ENCODE results near the gene SLC35E1.
A peak's percentile ranks its signal among the peaks of the same experiment; 100 is the strongest.

The SLC35E1 gene

DNA sequence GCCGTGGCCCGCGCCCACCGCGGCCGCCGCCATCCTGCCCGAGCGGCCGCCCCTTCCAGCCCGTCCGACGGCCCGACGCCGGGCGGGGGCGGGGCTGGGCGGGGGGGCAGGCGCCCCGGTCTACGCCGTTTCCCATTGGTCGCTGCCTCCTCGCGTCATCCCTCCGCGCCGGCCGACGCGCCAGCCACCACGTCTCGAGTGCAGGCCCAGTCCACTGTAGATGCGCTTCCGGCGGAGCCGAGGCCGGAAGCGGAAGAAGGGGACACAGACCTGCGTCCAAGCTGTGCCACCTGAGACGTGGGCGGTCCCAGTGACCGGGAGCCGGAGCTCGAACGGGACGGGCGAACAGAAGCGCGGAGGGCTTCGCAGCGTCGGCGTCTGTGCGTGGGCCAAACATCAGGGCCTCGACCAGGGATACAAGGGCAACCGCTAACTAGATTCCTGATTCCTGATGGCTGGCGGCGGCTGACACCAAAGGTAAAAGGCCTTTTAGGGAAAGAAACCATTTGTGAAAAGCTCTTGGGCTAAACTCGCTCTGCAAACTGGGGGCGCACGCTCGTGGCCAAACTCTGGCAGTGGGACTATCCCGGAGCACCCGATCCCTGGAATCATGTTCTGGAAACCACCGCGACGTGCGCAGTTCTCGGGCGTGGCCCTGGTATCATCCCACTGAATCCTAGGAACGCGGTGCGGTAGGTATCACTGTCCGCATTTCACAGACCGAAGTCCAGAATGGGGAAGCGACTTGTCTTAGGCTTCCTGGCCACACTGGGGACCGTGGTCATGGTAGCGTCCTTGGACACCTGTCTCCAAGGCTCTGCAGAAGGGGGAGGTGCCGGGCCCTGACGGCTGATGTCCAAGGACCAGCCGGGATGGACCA, at the start of gene SLC35E1:
SLC35E1 (minus strand) TSS at position 84 of the 880 bp plus-strand sequence; CDS start at position 33, 51 bp downstream.
- Histone ChIP-seq H3K9ac (ENCODE audit: low read depth, low read length) (peak within 1 kb of the TSS; percentile 91), H3K4me1 (ENCODE audit: control insufficient read depth, insufficient read depth, low read length) (peaks cover 8% of the 10 kb centered on the region), H3K4me3 (ENCODE audit: low read depth, low read length) (peak within 1 kb of the TSS; percentile 93), H3K27me3 (ENCODE audit: control insufficient read depth, insufficient read depth, low read length) (no peaks in the 10 kb centered on the region), H3K36me3 (ENCODE audit: control insufficient read depth, insufficient read depth, low read length) (peaks cover 35% of the 10 kb centered on the region), H3K9me3 (ENCODE audit: control insufficient read depth, insufficient read depth, low read length) (no peaks in the 10 kb centered on the region)

DNA sequence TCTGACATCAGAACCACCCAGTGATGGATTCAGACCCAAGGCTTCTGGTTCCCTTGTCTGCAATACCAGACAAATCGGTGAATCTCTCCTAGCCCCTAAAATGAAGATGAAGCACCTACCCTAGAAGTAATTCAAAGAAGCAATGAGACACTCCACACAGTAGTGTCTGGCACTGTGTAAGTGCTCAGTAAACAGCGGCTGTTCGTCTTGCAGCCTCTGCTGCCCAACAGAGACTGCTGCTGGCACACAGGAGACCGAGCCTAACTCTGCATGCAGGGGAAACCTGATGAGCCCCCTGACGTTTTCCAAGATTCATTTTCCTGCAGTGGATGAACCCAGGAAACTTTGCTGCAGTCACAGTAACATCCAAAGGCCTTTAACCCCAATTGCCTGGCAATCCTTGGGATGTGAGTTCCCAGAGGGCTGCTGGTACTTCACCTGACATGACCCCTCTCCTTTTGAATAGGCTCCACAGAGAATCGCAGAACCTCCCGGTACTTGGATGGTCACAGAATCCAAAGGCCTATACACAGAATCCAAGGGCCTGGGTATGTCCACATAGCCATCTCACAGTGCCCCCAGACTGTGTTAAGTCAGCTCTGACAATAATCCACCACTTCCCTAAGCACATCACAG, 49.1 kb upstream of the SLC35E1 start:
- Histone ChIP-seq H3K4me3 (ENCODE audit: low read depth, low read length) (no peak overlapping the region), H3K9me3 (ENCODE audit: control insufficient read depth, insufficient read depth, low read length) (no peaks in the 10 kb centered on the region), H3K27me3 (ENCODE audit: control insufficient read depth, insufficient read depth, low read length) (no peaks in the 10 kb centered on the region), H3K36me3 (ENCODE audit: control insufficient read depth, insufficient read depth, low read length) (no peaks in the 10 kb centered on the region), H3K4me1 (ENCODE audit: control insufficient read depth, insufficient read depth, low read length) (peaks cover 18% of the 10 kb centered on the region), H3K9ac (ENCODE audit: low read depth, low read length) (no peak overlapping the region)

DNA sequence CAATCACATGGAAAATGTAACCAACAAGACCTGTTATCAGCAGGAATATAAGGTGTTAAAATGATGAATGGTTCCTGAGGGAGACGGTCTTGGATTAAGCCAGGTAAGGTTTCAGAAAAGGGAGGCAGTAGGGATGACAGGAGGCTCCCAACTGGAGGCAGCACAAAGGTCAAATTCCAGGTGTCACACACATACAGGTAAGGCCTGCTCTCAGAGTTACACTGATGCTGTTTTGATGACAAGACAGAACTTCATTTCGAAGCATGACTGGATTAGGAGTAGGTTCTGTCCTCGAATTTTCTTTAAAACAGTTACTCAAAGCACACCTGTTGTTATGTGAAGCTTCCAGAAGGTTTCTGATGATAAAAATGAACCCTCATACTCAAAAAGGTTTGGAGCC, 48.4 kb upstream of the SLC35E1 start:
- no peak overlapping the region for H3K4me3 ChIP-seq (ENCODE audit: low read depth, low read length)
- no peaks in the 10 kb centered on the region for H3K9me3 ChIP-seq (ENCODE audit: control insufficient read depth, insufficient read depth, low read length)
- no peaks in the 10 kb centered on the region for H3K36me3 ChIP-seq (ENCODE audit: control insufficient read depth, insufficient read depth, low read length)
- peaks cover 12% of the 10 kb centered on the region for H3K4me1 ChIP-seq (ENCODE audit: control insufficient read depth, insufficient read depth, low read length)
- no peaks in the 10 kb centered on the region for H3K27me3 ChIP-seq (ENCODE audit: control insufficient read depth, insufficient read depth, low read length)
- H3K9ac ChIP-seq (ENCODE audit: low read depth, low read length): no peak overlapping the region

DNA sequence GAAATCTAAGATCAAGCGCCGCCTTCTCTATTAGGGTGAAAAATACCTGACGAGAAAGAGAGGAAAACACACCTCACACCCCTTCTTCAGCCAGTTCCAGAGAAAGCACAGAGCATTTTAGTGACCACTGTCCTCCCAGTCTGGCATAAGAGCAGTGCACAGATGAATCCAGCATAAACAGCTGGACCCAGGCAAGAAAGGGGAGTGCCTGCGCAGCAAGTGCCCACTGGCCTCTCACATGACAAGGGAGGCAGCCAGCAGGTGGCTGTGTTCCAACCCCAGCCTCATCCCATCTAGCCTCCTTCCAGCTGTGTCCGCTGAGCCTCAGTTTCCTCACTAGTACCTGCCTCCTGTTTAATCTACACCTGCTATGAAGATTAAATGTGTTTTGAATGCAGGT, 47.8 kb upstream of the SLC35E1 start:
- peaks cover 8% of the 10 kb centered on the region for H3K4me1 ChIP-seq (ENCODE audit: control insufficient read depth, insufficient read depth, low read length)
- H3K9ac ChIP-seq (ENCODE audit: low read depth, low read length): no peak overlapping the region
- H3K36me3 ChIP-seq (ENCODE audit: control insufficient read depth, insufficient read depth, low read length): no peaks in the 10 kb centered on the region
- no peaks in the 10 kb centered on the region for H3K27me3 ChIP-seq (ENCODE audit: control insufficient read depth, insufficient read depth, low read length)
- H3K9me3 ChIP-seq (ENCODE audit: control insufficient read depth, insufficient read depth, low read length): no peaks in the 10 kb centered on the region
- no peak overlapping the region for H3K4me3 ChIP-seq (ENCODE audit: low read depth, low read length)

DNA sequence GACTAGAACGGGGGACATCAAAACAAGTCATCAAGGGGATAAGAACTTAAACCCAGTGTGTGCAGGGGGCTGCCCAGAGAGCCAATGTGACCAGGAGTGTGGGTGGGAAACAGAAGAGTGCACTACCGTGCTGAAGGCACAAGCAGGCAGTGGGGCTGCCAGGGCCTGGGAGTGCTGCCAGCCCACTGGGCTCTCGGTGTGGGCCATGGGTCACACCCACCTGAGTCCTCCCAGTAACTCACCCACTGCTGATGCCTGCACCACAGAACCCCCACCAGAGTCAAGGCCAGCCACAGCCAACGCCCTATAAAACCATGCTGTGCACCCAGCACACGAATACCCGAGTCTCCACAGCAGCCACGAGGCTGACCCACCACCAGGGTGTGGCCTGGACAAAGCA, 47.2 kb upstream of the SLC35E1 start:
- no peaks in the 10 kb centered on the region for H3K27me3 ChIP-seq (ENCODE audit: control insufficient read depth, insufficient read depth, low read length)
- no peaks in the 10 kb centered on the region for H3K9me3 ChIP-seq (ENCODE audit: control insufficient read depth, insufficient read depth, low read length)
- H3K4me3 ChIP-seq (ENCODE audit: low read depth, low read length): no peak overlapping the region
- H3K9ac ChIP-seq (ENCODE audit: low read depth, low read length): no peak overlapping the region
- no peaks in the 10 kb centered on the region for H3K36me3 ChIP-seq (ENCODE audit: control insufficient read depth, insufficient read depth, low read length)
- H3K4me1 ChIP-seq (ENCODE audit: control insufficient read depth, insufficient read depth, low read length): peaks cover 7% of the 10 kb centered on the region

GRCh38 chr19:16618248-16618647, 46.0 kb upstream of the SLC35E1 start:
- Histone ChIP-seq H3K27me3 (ENCODE audit: control insufficient read depth, insufficient read depth, low read length) (no peaks in the 10 kb centered on the region), H3K9me3 (ENCODE audit: control insufficient read depth, insufficient read depth, low read length) (no peaks in the 10 kb centered on the region), H3K4me3 (ENCODE audit: low read depth, low read length) (no peak overlapping the region), H3K9ac (ENCODE audit: low read depth, low read length) (no peak overlapping the region), H3K36me3 (ENCODE audit: control insufficient read depth, insufficient read depth, low read length) (no peaks in the 10 kb centered on the region), H3K4me1 (ENCODE audit: control insufficient read depth, insufficient read depth, low read length) (peaks cover 4% of the 10 kb centered on the region)

DNA sequence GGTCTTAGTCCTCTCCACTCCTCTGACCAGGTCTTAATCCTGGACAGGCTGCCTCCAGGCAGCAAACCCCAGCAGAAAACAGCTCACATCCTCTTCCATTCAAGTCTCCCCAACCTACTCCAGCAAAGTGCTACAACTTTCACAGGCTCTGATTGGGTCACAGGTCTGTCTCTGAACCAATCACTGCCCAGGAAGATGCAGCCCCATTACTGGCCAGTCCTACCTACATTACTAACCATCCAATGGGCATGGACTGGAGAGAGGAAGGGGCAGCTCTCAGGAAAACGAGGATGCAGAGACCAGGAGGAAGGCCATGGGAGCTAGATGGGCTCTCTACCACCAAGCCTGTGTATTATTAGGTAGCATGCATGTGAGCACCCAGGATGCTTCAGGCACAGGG, 43.6 kb upstream of the SLC35E1 start:
- Histone ChIP-seq H3K4me1 (ENCODE audit: control insufficient read depth, insufficient read depth, low read length) (peaks cover 4% of the 10 kb centered on the region), H3K4me3 (ENCODE audit: low read depth, low read length) (no peak overlapping the region), H3K9ac (ENCODE audit: low read depth, low read length) (no peak overlapping the region), H3K27me3 (ENCODE audit: control insufficient read depth, insufficient read depth, low read length) (no peaks in the 10 kb centered on the region), H3K9me3 (ENCODE audit: control insufficient read depth, insufficient read depth, low read length) (no peaks in the 10 kb centered on the region), H3K36me3 (ENCODE audit: control insufficient read depth, insufficient read depth, low read length) (no peaks in the 10 kb centered on the region)

DNA sequence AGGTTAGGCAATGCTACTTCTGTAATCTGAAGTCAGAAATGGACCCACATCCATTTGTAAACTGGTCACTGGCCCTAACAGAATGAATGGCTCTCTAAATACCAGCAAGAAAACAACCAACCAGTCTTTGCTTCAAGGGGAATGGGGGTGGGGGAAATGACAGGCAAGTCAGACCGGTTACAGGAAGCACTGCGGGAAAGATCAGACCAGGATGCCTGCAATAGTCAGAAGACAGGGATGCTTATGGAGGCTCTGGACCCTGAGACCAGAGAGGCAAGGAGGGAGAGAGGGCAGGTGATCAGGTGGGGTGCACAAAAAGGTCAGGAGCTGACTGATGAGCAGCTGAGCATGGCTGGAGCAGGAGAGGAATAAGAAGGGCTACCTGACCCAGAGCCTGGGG, 42.7 kb upstream of the SLC35E1 start:
- no peaks in the 10 kb centered on the region for H3K9me3 ChIP-seq (ENCODE audit: control insufficient read depth, insufficient read depth, low read length)
- H3K27me3 ChIP-seq (ENCODE audit: control insufficient read depth, insufficient read depth, low read length): no peaks in the 10 kb centered on the region
- no peak overlapping the region for H3K9ac ChIP-seq (ENCODE audit: low read depth, low read length)
- H3K36me3 ChIP-seq (ENCODE audit: control insufficient read depth, insufficient read depth, low read length): no peaks in the 10 kb centered on the region
- peaks cover 4% of the 10 kb centered on the region for H3K4me1 ChIP-seq (ENCODE audit: control insufficient read depth, insufficient read depth, low read length)
- no peak overlapping the region for H3K4me3 ChIP-seq (ENCODE audit: low read depth, low read length)

GRCh38 chr19:16613841-16614240, 41.6 kb upstream of the SLC35E1 start:
- Histone ChIP-seq H3K4me1 (ENCODE audit: control insufficient read depth, insufficient read depth, low read length) (peaks cover 4% of the 10 kb centered on the region), H3K36me3 (ENCODE audit: control insufficient read depth, insufficient read depth, low read length) (no peaks in the 10 kb centered on the region), H3K9me3 (ENCODE audit: control insufficient read depth, insufficient read depth, low read length) (no peaks in the 10 kb centered on the region), H3K27me3 (ENCODE audit: control insufficient read depth, insufficient read depth, low read length) (no peaks in the 10 kb centered on the region), H3K9ac (ENCODE audit: low read depth, low read length) (no peak overlapping the region), H3K4me3 (ENCODE audit: low read depth, low read length) (no peak overlapping the region)

GRCh38 chr19:16612636-16613035, 40.4 kb upstream of the SLC35E1 start:
- no peaks in the 10 kb centered on the region for H3K27me3 ChIP-seq (ENCODE audit: control insufficient read depth, insufficient read depth, low read length)
- H3K9me3 ChIP-seq (ENCODE audit: control insufficient read depth, insufficient read depth, low read length): no peaks in the 10 kb centered on the region
- H3K36me3 ChIP-seq (ENCODE audit: control insufficient read depth, insufficient read depth, low read length): no peaks in the 10 kb centered on the region
- peaks cover 4% of the 10 kb centered on the region for H3K4me1 ChIP-seq (ENCODE audit: control insufficient read depth, insufficient read depth, low read length)
- H3K9ac ChIP-seq (ENCODE audit: low read depth, low read length): no peak overlapping the region
- H3K4me3 ChIP-seq (ENCODE audit: low read depth, low read length): no peak overlapping the region

DNA sequence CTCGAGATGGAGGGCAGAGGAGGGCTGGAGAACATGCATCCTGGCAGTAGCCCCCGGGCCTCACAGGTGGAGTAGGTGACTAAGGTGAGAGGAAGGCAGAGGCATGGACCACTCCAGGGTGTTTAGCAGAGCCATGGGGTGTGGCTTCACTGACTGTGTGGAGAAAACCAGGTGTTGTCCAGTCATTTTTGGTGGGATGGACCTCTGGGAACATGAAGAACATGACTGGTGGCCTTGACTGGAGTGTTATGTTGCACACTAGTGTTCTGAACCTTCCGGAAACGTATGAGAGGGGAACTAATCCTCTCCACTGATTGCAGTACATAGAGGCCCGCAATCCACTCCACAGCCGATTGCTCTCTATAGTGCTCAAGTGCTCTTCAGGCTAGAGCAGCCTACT, 38.9 kb upstream of the SLC35E1 start:
- Histone ChIP-seq H3K4me3 (ENCODE audit: low read depth, low read length) (no peak overlapping the region), H3K9ac (ENCODE audit: low read depth, low read length) (no peak overlapping the region), H3K4me1 (ENCODE audit: control insufficient read depth, insufficient read depth, low read length) (peaks cover 4% of the 10 kb centered on the region)

More for the DNA sequence above, 38.9 kb upstream of the SLC35E1 start:
- no peaks in the 10 kb centered on the region for H3K36me3 ChIP-seq (ENCODE audit: control insufficient read depth, insufficient read depth, low read length)
- no peaks in the 10 kb centered on the region for H3K9me3 ChIP-seq (ENCODE audit: control insufficient read depth, insufficient read depth, low read length)
- H3K27me3 ChIP-seq (ENCODE audit: control insufficient read depth, insufficient read depth, low read length): no peaks in the 10 kb centered on the region
